ENCODE data around the gene LENG8. TPM values are rescaled to one million over a fixed set of nuclear protein-coding genes. Genes with fewer than 3 reads are reported as not detected.
A peak's percentile ranks its signal among the peaks of the same experiment; 100 is the strongest.

Gene LENG8
- total RNA-seq, 2 donors from 2014 or later, result 139 to 171 TPM

- Histone ChIP-seq H3K4me3 (ENCODE audit: low read length) (no peak overlapping the region), H3K4me1 (ENCODE audit: control insufficient read depth, insufficient read depth, low read length) (no peaks in the 10 kb centered on the region), H3K9ac (ENCODE audit: extremely low read depth, low read length, poor library complexity, severe bottlenecking) (no peak overlapping the region), H3K27ac (ENCODE audit: low read depth, low read length) (no peak overlapping the region), H3K27me3 (ENCODE audit: control insufficient read depth, insufficient read depth, low read length, poor library complexity, severe bottlenecking) (peaks cover 42% of the 10 kb centered on the region), H3K36me3 (ENCODE audit: control insufficient read depth, insufficient read depth, low read length) (no peaks in the 10 kb centered on the region), H3K9me3 (ENCODE audit: control insufficient read depth, low read length) (no peaks in the 10 kb centered on the region)
- peak; percentile 90 for DNase-seq
- H3K9me3 Mint-ChIP-seq, result no peaks in the 10 kb centered on the region
- peak; percentile 60 for TF ChIP-seq CTCF (conservative IDR thresholded peaks at IDR 0.05)
- H3K4me1 Mint-ChIP-seq, result peaks cover 7% of the 10 kb centered on the region
- no peak overlapping the region for H3K27ac Mint-ChIP-seq
- no peak overlapping the region for H3K4me3 Mint-ChIP-seq
- H3K27me3 Mint-ChIP-seq (ENCODE audit: insufficient read depth), result peaks cover 91% of the 10 kb centered on the region
- WGBS, 2 experiments (ENCODE audit: insufficient coverage in 1 of 2, insufficient read length in 1 of 2), result 76 to 97% methylated on average over 6 to 20 of the region's 20 CpGs
- no peaks in the 10 kb centered on the region for H3K36me3 Mint-ChIP-seq (ENCODE audit: low read depth)
Measured at GRCh38 chr19:54422136-54422535, 26.9 kb upstream of the LENG8 start.

GRCh38 chr19:54424201-54424600 is 24.8 kb upstream of the LENG8 start:
- Mint-ChIP-seq H3K4me3 (no peak overlapping the region), H3K9me3 (no peaks in the 10 kb centered on the region), H3K27ac (no peak overlapping the region), H3K4me1 (peaks cover 3% of the 10 kb centered on the region), H3K27me3 (ENCODE audit: insufficient read depth) (peaks cover 97% of the 10 kb centered on the region), H3K36me3 (ENCODE audit: low read depth) (no peaks in the 10 kb centered on the region)
- H3K4me1 ChIP-seq (ENCODE audit: control insufficient read depth, insufficient read depth, low read length), result no peaks in the 10 kb centered on the region
- no peak overlapping the region for H3K27ac ChIP-seq (ENCODE audit: low read depth, low read length)
- H3K9me3 ChIP-seq (ENCODE audit: control insufficient read depth, low read length), result no peaks in the 10 kb centered on the region
- 92 to 93% methylated on average over 10 to 14 of the region's 14 CpGs for WGBS, 2 experiments (ENCODE audit: insufficient coverage in 1 of 2, insufficient read length in 1 of 2)
- no peak for DNase-seq
- no peak overlapping the region for H3K4me3 ChIP-seq (ENCODE audit: low read length)
- peaks cover 33% of the 10 kb centered on the region for H3K27me3 ChIP-seq (ENCODE audit: control insufficient read depth, insufficient read depth, low read length, poor library complexity, severe bottlenecking)
- no peak overlapping the region for H3K9ac ChIP-seq (ENCODE audit: extremely low read depth, low read length, poor library complexity, severe bottlenecking)
- no peaks in the 10 kb centered on the region for H3K36me3 ChIP-seq (ENCODE audit: control insufficient read depth, insufficient read depth, low read length)
- no peak for TF ChIP-seq CTCF (conservative IDR thresholded peaks at IDR 0.05)

- H3K27ac Mint-ChIP-seq, result no peak overlapping the region
- H3K4me1 Mint-ChIP-seq, result peaks cover 3% of the 10 kb centered on the region
Measured at GRCh38 chr19:54424660-54425381, 24.2 kb upstream of the LENG8 start.

More at GRCh38 chr19:54424660-54425381, 24.2 kb upstream of the LENG8 start:
- Histone ChIP-seq H3K4me1 (ENCODE audit: control insufficient read depth, insufficient read depth, low read length) (no peaks in the 10 kb centered on the region), H3K27ac (ENCODE audit: low read depth, low read length) (no peak overlapping the region), H3K9ac (ENCODE audit: extremely low read depth, low read length, poor library complexity, severe bottlenecking) (no peak overlapping the region), H3K9me3 (ENCODE audit: control insufficient read depth, low read length) (no peaks in the 10 kb centered on the region), H3K4me3 (ENCODE audit: low read length) (no peak overlapping the region), H3K27me3 (ENCODE audit: control insufficient read depth, insufficient read depth, low read length, poor library complexity, severe bottlenecking) (peaks cover 33% of the 10 kb centered on the region), H3K36me3 (ENCODE audit: control insufficient read depth, insufficient read depth, low read length) (no peaks in the 10 kb centered on the region)
- WGBS, 2 experiments (ENCODE audit: insufficient coverage in 1 of 2, insufficient read length in 1 of 2), result 94 to 96% methylated on average over 26 to 36 of the region's 36 CpGs
- DNase-seq, result no peak
- Mint-ChIP-seq H3K4me3 (no peak overlapping the region), H3K27me3 (ENCODE audit: insufficient read depth) (peaks cover 96% of the 10 kb centered on the region), H3K36me3 (ENCODE audit: low read depth) (no peaks in the 10 kb centered on the region), H3K9me3 (no peaks in the 10 kb centered on the region)
- no peak for TF ChIP-seq CTCF (conservative IDR thresholded peaks at IDR 0.05)
